H9 (cell line): ENCODE measurements around the gene TSC22D1. TPM values are rescaled to one million over a fixed set of nuclear protein-coding genes. Genes with fewer than 3 reads are reported as not detected.

Source experiments
- DNase-seq: peaks from one replicate; pipeline ENCODE4 v3.0.0-alpha.2; 2017
- H2AFZ ChIP-seq: one replicate; pipeline ENCODE4 v1.6.1; 2013; ENCODE audit warnings: mild to moderate bottlenecking, low read length, control low read depth, moderate library complexity
- H2AK5ac ChIP-seq: 2 replicates; pipeline ENCODE4 v1.6.1; 2013; ENCODE audit warnings: low read length, control low read depth, mixed read lengths; ENCODE audit not compliant: insufficient read length
- H2BK120ac ChIP-seq: one replicate; pipeline ENCODE4 v1.6.1; 2013; ENCODE audit warnings: low read depth, mild to moderate bottlenecking, low read length, control low read depth, inconsistent platforms; ENCODE audit not compliant: poor library complexity, severe bottlenecking
- H2BK12ac ChIP-seq: 2 replicates; pipeline ENCODE4 v1.6.1; 2013; ENCODE audit warnings: low read length, control low read depth, mixed read lengths, low read depth; ENCODE audit not compliant: insufficient read length
- H2BK15ac ChIP-seq: 2 replicates; pipeline ENCODE4 v1.6.1; 2013; ENCODE audit warnings: low read depth, low read length, control low read depth
- H2BK20ac ChIP-seq: one replicate; pipeline ENCODE4 v1.6.1; 2013; ENCODE audit warnings: low read depth, mild to moderate bottlenecking, low read length, control low read depth, inconsistent platforms; ENCODE audit not compliant: poor library complexity, severe bottlenecking
- H2BK5ac ChIP-seq: 2 replicates; pipeline ENCODE4 v1.6.1; 2013; ENCODE audit warnings: low read length, control low read depth, mixed read lengths; ENCODE audit not compliant: insufficient read length
- H3K14ac ChIP-seq: 2 replicates; pipeline ENCODE4 v1.6.1; 2013; ENCODE audit warnings: low read length, control low read depth; ENCODE audit not compliant: insufficient read depth
- H3K18ac ChIP-seq: 2 replicates; pipeline ENCODE4 v1.6.1; 2013; ENCODE audit warnings: low read depth, mild to moderate bottlenecking, mixed read lengths, low read length, control low read depth; ENCODE audit not compliant: insufficient read length
- H3K23ac ChIP-seq: 2 replicates; pipeline ENCODE4 v1.6.1; 2013; ENCODE audit warnings: low read length, control low read depth, mixed read lengths, low read depth; ENCODE audit not compliant: insufficient read length
- H3K23me2 ChIP-seq: 2 replicates; pipeline ENCODE4 v1.6.1; 2013; ENCODE audit warnings: low read depth, mild to moderate bottlenecking, mixed read lengths, low read length, control low read depth; ENCODE audit not compliant: insufficient read length, poor library complexity, severe bottlenecking
- H3K27ac ChIP-seq: 2 replicates; pipeline ENCODE4 v1.5.1; 2013; ENCODE audit warnings: low read length, control low read depth, mixed read lengths, low read depth; ENCODE audit not compliant: insufficient read length
- H3K27me3 ChIP-seq: 2 replicates; pipeline ENCODE4 v1.6.1; 2013; ENCODE audit warnings: low read length, control low read depth, inconsistent platforms; ENCODE audit not compliant: insufficient read depth
- H3K4ac ChIP-seq: 2 replicates; pipeline ENCODE4 v1.6.1; 2013; ENCODE audit warnings: low read depth, mild to moderate bottlenecking, control low read depth, inconsistent platforms, low read length, moderate library complexity
- H3K4me1 ChIP-seq: 2 replicates; pipeline ENCODE4 v1.6.1; 2013; ENCODE audit warnings: low read length, control low read depth, inconsistent platforms; ENCODE audit not compliant: insufficient read depth
- H3K4me2 ChIP-seq: 2 replicates; pipeline ENCODE4 v1.6.1; 2013; ENCODE audit warnings: low read length, control low read depth, mixed read lengths; ENCODE audit not compliant: insufficient read length, insufficient read depth
- H3K56ac ChIP-seq: 2 replicates; pipeline ENCODE4 v1.6.1; 2013; ENCODE audit warnings: low read depth, mild to moderate bottlenecking, mixed read lengths, low read length, control low read depth; ENCODE audit not compliant: insufficient read length
- H3K79me1 ChIP-seq: 2 replicates; pipeline ENCODE4 v1.6.1; 2013; ENCODE audit warnings: low read depth, mild to moderate bottlenecking, moderate library complexity, low read length, control low read depth, inconsistent platforms; ENCODE audit not compliant: insufficient read depth, poor library complexity, severe bottlenecking
- H3K79me2 ChIP-seq: 2 replicates; pipeline ENCODE4 v1.6.1; 2013; ENCODE audit warnings: low read length, control low read depth, inconsistent platforms; ENCODE audit not compliant: insufficient read depth
- H3K9ac ChIP-seq: 2 replicates; pipeline ENCODE4 v1.6.1; 2013; ENCODE audit warnings: low read length, control low read depth, mixed read lengths; ENCODE audit not compliant: insufficient read length; ENCODE audit errors: extremely low read depth
- H3K9me3 ChIP-seq: one replicate; pipeline ENCODE4 v1.6.1; 2013; ENCODE audit warnings: low read depth, low read length, inconsistent platforms; ENCODE audit not compliant: control insufficient read depth
- H3T11ph ChIP-seq: one replicate; pipeline ENCODE4 v1.6.1; 2013; ENCODE audit warnings: mild to moderate bottlenecking, low read length, control low read depth, inconsistent platforms
- H4K20me1 ChIP-seq: one replicate; pipeline ENCODE4 v1.6.1; 2013; ENCODE audit not compliant: control insufficient read depth, insufficient read length, insufficient read depth
- H4K5ac ChIP-seq: 2 replicates; pipeline ENCODE4 v1.6.1; 2013; ENCODE audit warnings: low read depth, mild to moderate bottlenecking, mixed read lengths, low read length, control low read depth; ENCODE audit not compliant: insufficient read length
- H4K8ac ChIP-seq: replicated peaks from 2 replicates; pipeline ENCODE4 v1.6.1; 2013; ENCODE audit warnings: low read length, control low read depth, mixed read lengths, low read depth; ENCODE audit not compliant: insufficient read length
- H4K91ac ChIP-seq: 2 replicates; pipeline ENCODE4 v1.6.1; 2013; ENCODE audit warnings: low read depth, mild to moderate bottlenecking, moderate library complexity, mixed read lengths, low read length, control low read depth; ENCODE audit not compliant: insufficient read length
- H3K27ac Mint-ChIP-seq, 3 experiments: 2 replicates in 2 of 3; 3 replicates in 1 of 3; pipeline ENCODE4 v1.8.0; 2020 to 2021; ENCODE audit warnings: mixed read lengths in 3 of 3, mild to moderate bottlenecking in 1 of 3, moderate library complexity in 1 of 3
- H3K27me3 Mint-ChIP-seq: 2 replicates; pipeline ENCODE4 v1.8.0; 2021; ENCODE audit warnings: low read depth, mild to moderate bottlenecking, moderate library complexity, mixed read lengths
- H3K36me3 Mint-ChIP-seq, 3 experiments: 2 replicates in 2 of 3; 3 replicates in 1 of 3; pipeline ENCODE4 v1.8.0; 2020 to 2021; ENCODE audit warnings: low read depth in 3 of 3, mixed read lengths in 3 of 3; ENCODE audit not compliant: insufficient read depth in 1 of 3
- H3K4me1 Mint-ChIP-seq, 2 experiments: 2 replicates each; pipeline ENCODE4 v1.8.0; 2020; ENCODE audit warnings: mixed read lengths in 2 of 2
- H3K4me3 Mint-ChIP-seq, 2 experiments: 2 replicates in 1 of 2; 3 replicates in 1 of 2; pipeline ENCODE4 v1.8.0; 2020 to 2021; ENCODE audit warnings: mild to moderate bottlenecking in 2 of 2, mixed read lengths in 2 of 2, moderate library complexity in 1 of 2
- H3K9me3 Mint-ChIP-seq, 2 experiments: 2 replicates in 1 of 2; 3 replicates in 1 of 2; pipeline ENCODE4 v1.8.0; 2020; ENCODE audit warnings: mild to moderate bottlenecking in 2 of 2, mixed read lengths in 2 of 2, moderate library complexity in 1 of 2
- WGBS: extraction: QIAGEN DNeasy Blood & Tissue Kit; methylation state at CpG from one replicate; pipeline ENCODE4 v1.1.7; 2013; ENCODE audit warnings: missing lambda C conversion rate, low lambda C conversion rate, mixed read lengths; ENCODE audit not compliant: insufficient read length; ENCODE audit errors: extremely low coverage; 5-methylcytosine and 5-hydroxymethylcytosine counted together
- total RNA-seq: library from RNA; stranded (reverse); gene quantifications from 2 replicates; pipeline ENCODE4 v1.2.1, GENCODE V29; 2021
- TF ChIP-seq, protein P1 (sequence below): fragments of 200-600 bp; sonication (generic); conservative IDR thresholded peaks from 3 replicates; pipeline ENCODE4 v1.8.0; 2021; ENCODE audit warnings: antibody characterized with exemption, mild to moderate bottlenecking

TSC22D1 gene
- total RNA-seq, 1 experiment from 2014 or later, result 76.7 TPM

- Histone ChIP-seq H3K14ac (no peak overlapping the region), H3K79me1 (no peaks in the 10 kb centered on the region), H3K18ac (no peak overlapping the region), H4K8ac (no peak overlapping the region), H2BK20ac (no peak overlapping the region), H2AK5ac (no peak overlapping the region), H3K9me3 (no peaks in the 10 kb centered on the region), H4K5ac (no peak overlapping the region), H4K20me1 (no peaks in the 10 kb centered on the region), H3K56ac (no peak overlapping the region), H3K4me2 (no peak overlapping the region), H2BK15ac (no peak overlapping the region), H2BK12ac (no peak overlapping the region), H4K91ac (no peak overlapping the region), H3K79me2 (0 out of 2 replicates have a peak, but pooled peaks cover 2% of the 10 kb centered on the region), H2AFZ (no peak overlapping the region), H3K23me2 (no peaks in the 10 kb centered on the region), H2BK120ac (no peak overlapping the region), H3T11ph (no peak overlapping the region), H3K27ac (no peak overlapping the region), H3K4me1 (no peaks in the 10 kb centered on the region; the same call in 1 of the 2 replicates), H3K4ac (no peak overlapping the region), H3K23ac (no peak overlapping the region), H2BK5ac (no peak overlapping the region), H3K9ac (no peak overlapping the region), H3K27me3 (no peaks in the 10 kb centered on the region)
- Mint-ChIP-seq H3K4me3 (no peak overlapping the region), H3K27me3 (no peaks in the 10 kb centered on the region), H3K4me1 (peaks cover 20 to 25% of the 10 kb centered on the region in 2 experiments), H3K36me3 (peaks cover 9 to 18% (median 12%) of the 10 kb centered on the region in 3 experiments; a peak in 6 of 7 replicates), H3K27ac (no peak overlapping the region), H3K9me3 (peaks cover 5 to 7% of the 10 kb centered on the region in 2 experiments; a peak in 3 of 5 replicates)
- no peak for DNase-seq
- WGBS, result no CpG with 5 or more reads among the region's 1 CpG
- TF ChIP-seq, protein P1, sequence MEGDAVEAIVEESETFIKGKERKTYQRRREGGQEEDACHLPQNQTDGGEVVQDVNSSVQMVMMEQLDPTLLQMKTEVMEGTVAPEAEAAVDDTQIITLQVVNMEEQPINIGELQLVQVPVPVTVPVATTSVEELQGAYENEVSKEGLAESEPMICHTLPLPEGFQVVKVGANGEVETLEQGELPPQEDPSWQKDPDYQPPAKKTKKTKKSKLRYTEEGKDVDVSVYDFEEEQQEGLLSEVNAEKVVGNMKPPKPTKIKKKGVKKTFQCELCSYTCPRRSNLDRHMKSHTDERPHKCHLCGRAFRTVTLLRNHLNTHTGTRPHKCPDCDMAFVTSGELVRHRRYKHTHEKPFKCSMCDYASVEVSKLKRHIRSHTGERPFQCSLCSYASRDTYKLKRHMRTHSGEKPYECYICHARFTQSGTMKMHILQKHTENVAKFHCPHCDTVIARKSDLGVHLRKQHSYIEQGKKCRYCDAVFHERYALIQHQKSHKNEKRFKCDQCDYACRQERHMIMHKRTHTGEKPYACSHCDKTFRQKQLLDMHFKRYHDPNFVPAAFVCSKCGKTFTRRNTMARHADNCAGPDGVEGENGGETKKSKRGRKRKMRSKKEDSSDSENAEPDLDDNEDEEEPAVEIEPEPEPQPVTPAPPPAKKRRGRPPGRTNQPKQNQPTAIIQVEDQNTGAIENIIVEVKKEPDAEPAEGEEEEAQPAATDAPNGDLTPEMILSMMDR, result no peak
Measured at GRCh38 chr13:44463759-44464158, 112.4 kb downstream of the TSC22D1 start.
